Cardiac muscle cell (in vitro differentiated cells and primary cell): ENCODE results near the gene DTD1. TPM values are rescaled to one million over a fixed set of nuclear protein-coding genes. Genes with fewer than 3 reads are reported as not detected.

Source experiments
- DNase-seq, 2 donors: peaks; one replicate each; pipeline versions ENCODE4 v3.0.0 to v3.0.0-alpha.2; 2010 to 2017; ENCODE audit warnings: low read depth in 1 of 2, low spot score in 1 of 2
- H3K27ac ChIP-seq: fragments of 200-600 bp; sonication (generic); 2 replicates; pipeline ENCODE4 v1.5.1; 2016
- H3K27me3 ChIP-seq: fragments of 200-600 bp; sonication (generic); 2 replicates; pipeline ENCODE4 v1.6.0; 2016; ENCODE audit warnings: control low read depth
- H3K36me3 ChIP-seq: fragments of 200-600 bp; sonication (generic); 2 replicates; pipeline ENCODE4 v1.5.1; 2016; ENCODE audit warnings: control low read depth
- H3K4me1 ChIP-seq: fragments of 200-600 bp; sonication (generic); 2 replicates; pipeline ENCODE4 v1.8.1; 2017; ENCODE audit warnings: low read depth, mild to moderate bottlenecking, mixed run types
- H3K4me3 ChIP-seq: fragments of 200-600 bp; sonication (generic); 2 replicates; pipeline ENCODE4 v1.5.1; 2016; ENCODE audit warnings: mild to moderate bottlenecking
- H3K9me3 ChIP-seq: fragments of 200-600 bp; sonication (generic); 2 replicates; pipeline ENCODE4 v1.5.1; 2017; ENCODE audit warnings: low read depth, mild to moderate bottlenecking, control low read depth
- polyA plus RNA-seq: library from polyadenylated mRNA; unstranded; fragments of >200 nt; fragmentation: Nextera tagmentation; extraction: Ambion mirVana; gene quantifications from 2 replicates; pipeline ENCODE4 v1.2.1, GENCODE V29; 2016
- total RNA-seq: library from RNA; depleted of rRNA; stranded (reverse); fragments of >200 nt; gene quantifications from 2 replicates; pipeline ENCODE4 v1.2.3, GENCODE V29; 2016
- TF ChIP-seq, protein P1 (sequence below): IDR thresholded peaks from 2 replicates; pipeline ENCODE4 v1.5.1; 2012; ENCODE audit warnings: low read depth, mild to moderate bottlenecking, low read length

DTD1 gene
- total and polyA plus RNA-seq, 2 experiments from 2014 or later, result 62.8 to 71.6 TPM

DNA sequence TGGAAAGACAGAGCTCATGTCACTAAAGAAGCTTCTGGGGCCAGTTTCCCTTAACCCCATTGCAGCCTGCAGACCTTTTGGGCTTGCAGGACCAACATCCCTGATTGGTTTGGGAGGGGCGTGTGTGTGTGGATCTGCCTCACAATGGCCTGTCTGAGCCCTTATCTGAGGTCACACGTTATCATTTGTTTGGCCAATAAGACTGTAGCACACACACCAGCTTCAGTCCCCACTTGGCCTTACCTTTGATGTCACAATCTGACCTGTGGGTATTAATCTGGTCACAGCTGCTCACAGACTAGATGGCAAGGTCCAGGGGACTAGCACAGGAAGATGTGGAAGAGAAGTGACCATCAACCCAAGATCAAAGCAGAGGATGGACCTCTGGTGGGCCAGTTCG is 225.6 kb downstream of the DTD1 start, which contains the start of gene SCP2D1:
Gene SCP2D1 (plus strand): TSS at position 301 of the 400 bp plus-strand sequence. CDS start 33 bp downstream, at position 334.
- no peaks in the 10 kb centered on the region for H3K36me3 ChIP-seq
- no peak within 1 kb of the TSS for H3K4me3 ChIP-seq
- DNase-seq, result no peak
- no peak within 1 kb of the TSS for H3K27ac ChIP-seq
- no peaks in the 10 kb centered on the region for H3K4me1 ChIP-seq
- no peaks in the 10 kb centered on the region for H3K27me3 ChIP-seq
- no peaks in the 10 kb centered on the region for H3K9me3 ChIP-seq
- TF ChIP-seq, protein P1, sequence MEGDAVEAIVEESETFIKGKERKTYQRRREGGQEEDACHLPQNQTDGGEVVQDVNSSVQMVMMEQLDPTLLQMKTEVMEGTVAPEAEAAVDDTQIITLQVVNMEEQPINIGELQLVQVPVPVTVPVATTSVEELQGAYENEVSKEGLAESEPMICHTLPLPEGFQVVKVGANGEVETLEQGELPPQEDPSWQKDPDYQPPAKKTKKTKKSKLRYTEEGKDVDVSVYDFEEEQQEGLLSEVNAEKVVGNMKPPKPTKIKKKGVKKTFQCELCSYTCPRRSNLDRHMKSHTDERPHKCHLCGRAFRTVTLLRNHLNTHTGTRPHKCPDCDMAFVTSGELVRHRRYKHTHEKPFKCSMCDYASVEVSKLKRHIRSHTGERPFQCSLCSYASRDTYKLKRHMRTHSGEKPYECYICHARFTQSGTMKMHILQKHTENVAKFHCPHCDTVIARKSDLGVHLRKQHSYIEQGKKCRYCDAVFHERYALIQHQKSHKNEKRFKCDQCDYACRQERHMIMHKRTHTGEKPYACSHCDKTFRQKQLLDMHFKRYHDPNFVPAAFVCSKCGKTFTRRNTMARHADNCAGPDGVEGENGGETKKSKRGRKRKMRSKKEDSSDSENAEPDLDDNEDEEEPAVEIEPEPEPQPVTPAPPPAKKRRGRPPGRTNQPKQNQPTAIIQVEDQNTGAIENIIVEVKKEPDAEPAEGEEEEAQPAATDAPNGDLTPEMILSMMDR, result no peak

DNA sequence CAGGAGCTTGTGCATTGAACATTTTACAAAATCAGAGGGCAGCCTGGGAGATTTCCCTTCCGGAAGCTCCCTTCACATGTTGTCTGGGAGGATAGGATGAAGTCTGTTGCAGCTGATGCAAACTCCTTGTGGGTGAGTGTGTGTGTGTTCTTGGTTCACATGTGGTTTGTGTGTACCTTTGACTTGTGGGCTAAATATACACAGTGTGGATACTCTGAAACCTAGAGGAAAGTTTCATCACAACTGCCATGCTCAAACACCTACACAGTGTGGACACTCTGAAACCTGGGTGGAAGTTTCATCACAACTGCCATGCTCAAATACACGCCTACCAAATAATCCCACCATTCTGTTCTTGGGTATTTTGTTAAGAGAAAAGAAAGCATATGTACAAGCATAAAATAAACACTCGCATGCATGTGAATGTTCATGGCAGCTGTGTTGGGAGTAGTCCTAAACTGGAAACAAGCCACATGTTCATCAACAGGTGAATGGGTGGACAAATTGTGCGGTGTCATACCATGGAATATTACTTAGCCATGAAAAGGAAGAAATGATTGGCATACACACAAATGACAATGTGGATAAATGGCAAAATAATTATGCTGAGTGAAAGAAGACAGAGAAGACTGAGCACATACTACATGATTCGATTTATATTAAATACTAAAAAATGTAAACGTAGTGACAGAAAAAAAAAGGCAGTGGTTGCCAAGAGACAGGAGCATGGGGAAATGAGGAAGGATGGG is 227.5 kb downstream of the DTD1 start:
- no peak overlapping the region for H3K27ac ChIP-seq
- TF ChIP-seq, protein P1, result no peak
- no peaks in the 10 kb centered on the region for H3K4me1 ChIP-seq
- H3K4me3 ChIP-seq, result no peak overlapping the region
- no peaks in the 10 kb centered on the region for H3K36me3 ChIP-seq
- no peaks in the 10 kb centered on the region for H3K27me3 ChIP-seq
- no peaks in the 10 kb centered on the region for H3K9me3 ChIP-seq
- no peak for DNase-seq

Other genes with a start within 250 kb of the DTD1 start
- 2.1 and 2.5 TPM in 2 replicates for gene DZANK1, start 121.0 kb upstream of the DTD1 start, total RNA-seq
- 2.4 and 2.7 TPM in 2 replicates for gene DZANK1, start 121.0 kb upstream of the DTD1 start, polyA plus RNA-seq
- 9.7 and 12.6 TPM in 2 replicates for gene POLR3F, start 120.7 kb upstream of the DTD1 start, total RNA-seq
- 14.9 and 27.8 TPM in 2 replicates for gene POLR3F, start 120.7 kb upstream of the DTD1 start, polyA plus RNA-seq
- 19.2 and 20.4 TPM in 2 replicates for gene RBBP9, start 90.8 kb upstream of the DTD1 start, total RNA-seq
- 9.2 and 9.8 TPM in 2 replicates for gene RBBP9, start 90.8 kb upstream of the DTD1 start, polyA plus RNA-seq
- 22.9 and 26.6 TPM in 2 replicates for gene SEC23B, start 80.1 kb upstream of the DTD1 start, total RNA-seq
- gene SEC23B, start 80.1 kb upstream of the DTD1 start, polyA plus RNA-seq, result 28.9 and 33.7 TPM in 2 replicates
- 152 and 213 TPM in 2 replicates for gene SMIM26, start 20.6 kb upstream of the DTD1 start, total RNA-seq
- 158 and 167 TPM in 2 replicates for gene SMIM26, start 20.6 kb upstream of the DTD1 start, polyA plus RNA-seq
- not detected in 2 replicates for gene SCP2D1, start 225.7 kb downstream of the DTD1 start, total RNA-seq
- not detected in 2 replicates for gene SCP2D1, start 225.7 kb downstream of the DTD1 start, polyA plus RNA-seq